GM21723 (cell line): ENCODE measurements around the gene IKZF2.

Experiments
- ATAC-seq: cut with Tn5 transposase; IDR thresholded peaks from one replicate; pipeline ENCODE4 v1.9.1; 2021; ENCODE audit warnings: mild to moderate bottlenecking, moderate library complexity; ENCODE audit not compliant: unreplicated experiment

IKZF2 gene

GRCh38 chr2:213151437-213152064, at the start of gene IKZF2:
IKZF2 (minus strand) TSS chr2:213151612; CDS start chr2:213148629, 2,983 bp downstream.
- ATAC-seq: peak; percentile 65

GRCh38 chr2:213199871-213200270, 48.5 kb upstream of the IKZF2 start:
- no peak for ATAC-seq

GRCh38 chr2:213189001-213189899, 37.8 kb upstream of the IKZF2 start:
- no peak for ATAC-seq

GRCh38 chr2:213188533-213188867, 37.1 kb upstream of the IKZF2 start:
- ATAC-seq: no peak

- no peak for ATAC-seq
These were observed 36.6 kb upstream of the IKZF2 start for GRCh38 chr2:213187833-213188532.

GRCh38 chr2:213187386-213187785, 36.0 kb upstream of the IKZF2 start:
- no peak for ATAC-seq

- peak; percentile 96 for ATAC-seq
These were observed 33.9 kb upstream of the IKZF2 start for GRCh38 chr2:213185147-213185822.

- ATAC-seq: no peak
These were observed 30.3 kb upstream of the IKZF2 start for GRCh38 chr2:213181712-213182111.

GRCh38 chr2:213177679-213178078, 26.3 kb upstream of the IKZF2 start:
- no peak for ATAC-seq

- ATAC-seq: no peak
These were observed 24.3 kb upstream of the IKZF2 start for GRCh38 chr2:213175673-213176247.

GRCh38 chr2:213172641-213173040, 21.2 kb upstream of the IKZF2 start:
- no peak for ATAC-seq

GRCh38 chr2:213171147-213171546, 19.7 kb upstream of the IKZF2 start:
- no peak for ATAC-seq

- ATAC-seq: no peak
These were observed 16.0 kb upstream of the IKZF2 start for GRCh38 chr2:213167271-213167930.

GRCh38 chr2:213166109-213166508, 14.7 kb upstream of the IKZF2 start:
- ATAC-seq: peak; percentile 99

- ATAC-seq: no peak
These were observed 12.9 kb upstream of the IKZF2 start for GRCh38 chr2:213164263-213164662.

- ATAC-seq: no peak
These were observed 11.2 kb upstream of the IKZF2 start for GRCh38 chr2:213162516-213163118.

GRCh38 chr2:213161759-213162515, 10.5 kb upstream of the IKZF2 start:
- ATAC-seq: no peak

- no peak for ATAC-seq
These were observed 8.4 kb upstream of the IKZF2 start for GRCh38 chr2:213159768-213160167.

GRCh38 chr2:213157242-213157641, 5.8 kb upstream of the IKZF2 start:
- peak; percentile 60 for ATAC-seq
